ENCODE measurements around the gene IQGAP2. TPM values are rescaled to one million over a fixed set of nuclear protein-coding genes. Genes with fewer than 3 reads are reported as not detected.

The IQGAP2 gene
- total RNA-seq, 1 donor from 2014 or later, result 14.2 TPM

DNA sequence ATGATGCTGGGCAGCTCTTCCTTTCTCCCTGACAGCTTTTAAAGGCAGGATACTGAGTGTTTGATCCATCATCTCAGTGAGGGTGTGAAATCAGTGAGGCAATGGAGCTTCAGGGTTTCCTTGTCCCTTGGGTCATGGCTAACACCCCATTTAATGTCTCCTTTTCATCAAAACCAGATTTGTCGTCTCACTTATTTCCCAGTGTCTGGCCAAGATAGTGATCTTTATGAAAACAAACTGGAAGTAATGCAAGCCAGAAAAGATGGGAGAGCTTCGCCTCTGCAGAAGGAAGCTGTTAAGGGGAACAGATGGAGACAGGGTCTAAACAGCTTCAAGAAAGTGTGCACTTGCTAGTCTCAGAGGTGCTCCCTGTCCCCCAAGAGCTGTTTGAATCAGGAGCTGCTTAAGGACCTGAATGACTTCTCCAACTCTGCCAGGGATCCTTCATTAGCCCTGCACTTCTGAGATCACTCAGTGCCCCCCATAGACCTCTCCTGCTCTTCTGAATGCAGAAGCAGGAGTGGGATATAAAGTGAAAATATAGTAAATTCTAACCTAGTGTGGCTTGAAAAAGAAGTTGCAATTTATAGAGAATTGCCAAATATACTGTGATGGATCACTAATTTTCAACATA lies 124.0 kb downstream of the IQGAP2 start:
- TF ChIP-seq CTCF (conservative IDR thresholded peaks at IDR 0.05), result no peak
- Mint-ChIP-seq H3K27me3 (ENCODE audit: low read depth) (no peaks in the 10 kb centered on the region), H3K36me3 (ENCODE audit: low read depth) (no peaks in the 10 kb centered on the region), H3K9me3 (peaks cover 3% of the 10 kb centered on the region), H3K4me3 (no peak overlapping the region), H3K4me1 (peaks cover 14% of the 10 kb centered on the region), H3K27ac (ENCODE audit: unreplicated experiment) (no peak overlapping the region)
- DNase-seq (ENCODE audit: low read depth, low spot score), result no peak

GRCh38 chr5:76527685-76528161 lies 124.6 kb downstream of the IQGAP2 start:
- H3K9me3 Mint-ChIP-seq, result peaks cover 3% of the 10 kb centered on the region
- TF ChIP-seq CTCF (conservative IDR thresholded peaks at IDR 0.05), result no peak
- H3K4me1 Mint-ChIP-seq, result peaks cover 14% of the 10 kb centered on the region
- DNase-seq (ENCODE audit: low read depth, low spot score), result no peak
- H3K36me3 Mint-ChIP-seq (ENCODE audit: low read depth), result no peaks in the 10 kb centered on the region
- H3K4me3 Mint-ChIP-seq, result no peak overlapping the region
- H3K27me3 Mint-ChIP-seq (ENCODE audit: low read depth), result no peaks in the 10 kb centered on the region
- no peak overlapping the region for H3K27ac Mint-ChIP-seq (ENCODE audit: unreplicated experiment)

DNA sequence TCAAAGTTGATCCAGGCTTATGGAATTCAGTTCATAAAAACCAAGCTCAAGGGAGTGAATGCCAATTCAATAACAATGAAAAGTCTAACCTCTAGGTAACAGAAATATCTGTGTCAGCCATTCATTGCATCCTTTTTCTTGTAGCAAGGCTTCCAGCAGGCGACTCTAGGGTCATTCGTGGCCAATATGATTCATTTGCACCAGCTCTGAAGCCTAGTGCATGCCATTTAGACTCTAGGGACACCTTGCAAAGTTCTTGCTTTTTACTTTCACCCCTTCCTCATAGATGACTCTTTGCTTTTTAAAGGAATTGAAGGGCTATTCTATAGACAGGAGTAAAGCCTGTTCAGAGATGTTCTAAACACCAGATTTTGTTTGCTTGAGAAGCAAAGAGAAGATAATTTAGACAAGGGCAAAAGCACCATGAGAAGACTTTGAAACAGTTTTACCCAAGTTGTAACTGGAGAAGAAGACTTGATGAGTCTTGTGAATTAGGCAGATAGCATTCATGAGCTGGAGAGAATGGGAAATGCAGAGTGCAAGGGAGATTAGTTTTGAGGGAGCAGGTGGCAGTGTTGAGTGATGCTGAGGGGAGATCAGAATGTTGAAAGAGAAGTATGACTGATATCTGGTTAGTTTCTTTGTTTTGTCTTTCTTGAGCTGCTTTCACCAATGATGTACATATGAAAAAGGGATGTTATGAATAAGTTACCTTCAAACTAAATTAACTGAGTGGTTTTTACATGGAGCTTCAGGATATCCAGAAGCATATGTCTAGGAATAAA lies 125.7 kb downstream of the IQGAP2 start:
- TF ChIP-seq CTCF (conservative IDR thresholded peaks at IDR 0.05), result no peak
- no peak for DNase-seq (ENCODE audit: low read depth, low spot score)
- no peak overlapping the region for H3K4me3 Mint-ChIP-seq
- H3K4me1 Mint-ChIP-seq, result peaks cover 14% of the 10 kb centered on the region
- H3K27ac Mint-ChIP-seq (ENCODE audit: unreplicated experiment), result no peak overlapping the region
- H3K36me3 Mint-ChIP-seq (ENCODE audit: low read depth), result no peaks in the 10 kb centered on the region
- H3K27me3 Mint-ChIP-seq (ENCODE audit: low read depth), result no peaks in the 10 kb centered on the region
- H3K9me3 Mint-ChIP-seq, result peaks cover 3% of the 10 kb centered on the region

DNA sequence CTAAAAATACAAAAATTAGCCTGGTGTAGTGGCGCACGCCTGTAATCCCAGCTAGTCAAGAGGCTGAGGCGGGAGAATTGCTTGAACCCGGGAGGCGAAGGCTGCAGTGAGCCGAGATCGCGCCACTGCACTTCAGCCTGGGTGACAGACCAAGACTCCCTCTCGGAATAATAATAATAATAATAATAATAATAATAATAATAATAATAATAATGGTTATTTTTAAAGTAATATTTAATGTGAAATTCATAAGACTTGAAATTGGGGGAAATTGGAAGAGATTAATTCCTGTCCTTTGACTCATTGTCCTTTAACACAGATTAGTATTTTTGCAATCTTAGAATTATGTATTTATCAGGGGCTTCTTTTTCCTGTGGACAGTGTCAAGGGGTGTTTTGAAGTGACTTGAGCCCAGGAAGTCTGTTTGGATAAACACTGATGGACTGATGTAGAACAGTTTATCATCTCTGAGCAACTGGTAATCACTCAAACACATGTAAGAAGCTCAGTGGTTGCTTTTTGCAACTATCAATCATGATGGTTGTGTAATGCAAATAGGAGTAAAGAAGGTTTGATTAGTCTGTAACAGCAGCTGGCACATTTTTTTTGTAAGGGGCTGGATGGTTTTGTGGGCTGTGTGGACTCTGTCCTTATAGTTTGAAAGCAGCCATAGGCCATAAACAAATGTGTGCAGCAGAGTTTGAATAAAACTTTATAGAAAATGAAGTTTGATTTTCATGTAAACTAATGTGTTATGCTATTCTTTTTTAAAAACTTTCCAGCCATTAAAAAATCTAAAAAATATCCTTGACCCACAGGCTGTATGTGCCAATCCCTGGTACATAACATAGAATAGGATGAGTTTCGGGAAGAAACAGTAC lies 126.6 kb downstream of the IQGAP2 start:
- Mint-ChIP-seq H3K4me3 (no peak overlapping the region), H3K27me3 (ENCODE audit: low read depth) (no peaks in the 10 kb centered on the region), H3K27ac (ENCODE audit: unreplicated experiment) (no peak overlapping the region), H3K36me3 (ENCODE audit: low read depth) (no peaks in the 10 kb centered on the region), H3K9me3 (peaks cover 3% of the 10 kb centered on the region), H3K4me1 (peaks cover 7% of the 10 kb centered on the region)
- TF ChIP-seq CTCF (conservative IDR thresholded peaks at IDR 0.05), result no peak
- DNase-seq (ENCODE audit: low read depth, low spot score), result no peak

GRCh38 chr5:76532052-76532451 lies 129.0 kb downstream of the IQGAP2 start:
- Mint-ChIP-seq H3K4me1 (no peaks in the 10 kb centered on the region), H3K27me3 (ENCODE audit: low read depth) (no peaks in the 10 kb centered on the region), H3K4me3 (no peak overlapping the region), H3K36me3 (ENCODE audit: low read depth) (no peaks in the 10 kb centered on the region), H3K27ac (ENCODE audit: unreplicated experiment) (no peak overlapping the region), H3K9me3 (peaks cover 3% of the 10 kb centered on the region)
- no peak for DNase-seq (ENCODE audit: low read depth, low spot score)
- no peak for TF ChIP-seq CTCF (conservative IDR thresholded peaks at IDR 0.05)

All from neural crest cell (in vitro differentiated cells).